NCI-H187 (cell line): ENCODE results near the gene GAD1.

Source experiments
- DNase-seq, 2 experiments: peaks; one replicate each; lab custom pipeline; 2025; lab: John Stamatoyannopoulos, UW

Gene GAD1

DNA sequence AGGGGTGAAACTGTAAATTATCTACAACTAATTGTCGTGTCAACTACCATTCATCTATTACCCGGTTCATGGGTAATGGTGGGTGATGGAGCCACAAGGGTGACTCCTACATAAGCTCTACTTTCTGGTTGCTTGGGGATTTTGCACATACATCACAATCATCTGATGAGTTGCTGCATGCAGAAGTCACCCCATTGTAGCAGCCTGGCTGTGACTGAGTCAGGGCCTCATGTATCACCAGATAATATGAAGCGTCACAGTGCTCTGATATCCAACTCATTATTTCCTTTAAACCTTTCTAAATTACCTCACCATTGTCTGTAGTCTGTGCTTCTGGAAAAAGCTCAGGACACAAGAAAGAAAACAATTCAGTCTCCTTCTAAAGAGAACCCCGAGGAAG, 79.9 kb downstream of the GAD1 start:
- DNase-seq = no peak

- DNase-seq = no peak
These were observed 80.4 kb downstream of the GAD1 start for GRCh38 chr2:170897108-170897507.

DNA sequence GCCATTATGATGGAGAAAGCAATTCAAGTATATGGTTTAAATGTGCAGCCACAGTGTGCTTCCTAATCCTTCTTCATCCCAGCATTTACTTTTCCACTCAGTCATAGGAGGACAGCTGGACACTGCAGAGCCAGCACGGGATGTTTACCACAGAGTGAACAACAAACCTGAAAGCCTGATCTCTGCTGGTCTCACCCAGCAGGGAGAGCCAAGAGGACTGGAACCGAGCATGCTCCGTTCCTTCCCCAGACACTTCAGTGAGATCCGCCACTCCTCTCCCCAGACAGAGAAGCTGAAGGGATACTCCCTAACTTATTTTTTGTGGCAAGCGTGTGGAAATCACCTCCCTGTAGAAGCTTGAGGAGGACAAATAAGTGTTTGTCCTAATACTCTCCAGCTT, 89.2 kb downstream of the GAD1 start:
- no peak for DNase-seq
